GM23248 (cell line): ENCODE results near the gene SOSTDC1.
"Not testable (repeated sequence)": the region's sequence is repeated elsewhere in the genome, so short reads cannot be mapped to it uniquely, and the experiment has no call there.

Experiments used
- EZH2 ChIP-seq: fragments of 200-600 bp; sonication (generic); IDR thresholded peaks from 2 replicates; pipeline ENCODE4 v1.6.1; 2018; ENCODE audit warnings: antibody characterized with exemption, mild to moderate bottlenecking; ENCODE audit not compliant: insufficient read depth, poor library complexity, severe bottlenecking
- EZH2phosphoT487 ChIP-seq: fragments of 200-600 bp; sonication (generic); IDR thresholded peaks from 2 replicates; pipeline ENCODE4 v1.6.1; 2018; ENCODE audit warnings: antibody characterized with exemption, moderate library complexity, mild to moderate bottlenecking, low read depth; ENCODE audit not compliant: insufficient read depth

DNA sequence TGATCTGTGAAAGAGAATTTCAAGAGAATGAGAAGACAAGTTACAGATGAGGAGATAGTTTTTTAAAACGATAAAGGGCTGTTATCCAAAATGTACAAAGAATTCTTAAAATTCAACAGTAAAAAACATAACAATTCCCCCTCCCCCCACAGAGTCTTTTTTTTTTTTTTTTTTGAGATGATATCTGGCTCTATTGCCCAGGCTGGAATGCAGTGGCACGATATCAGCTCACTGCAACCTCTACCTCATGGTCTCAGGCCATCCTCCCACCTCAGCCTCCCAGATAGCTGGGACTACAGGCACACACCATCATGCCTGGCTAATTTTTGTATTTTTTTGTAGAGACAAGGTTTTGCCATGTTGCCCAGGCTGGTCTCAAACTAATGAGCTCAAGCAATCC lies 21.7 kb downstream of the SOSTDC1 start:
- not testable (repeated sequence) for TF ChIP-seq EZH2, EZH2phosphoT487
